ENCODE results near the gene PRMT5. TPM values are rescaled to one million over a fixed set of nuclear protein-coding genes. Genes with fewer than 3 reads are reported as not detected.

Gene PRMT5
- total RNA-seq: 49.7 and 55.9 TPM in 2 replicates

GRCh38 chr14:22929104-22929960 is at the start of gene PRMT5:
PRMT5 (minus strand) TSS chr14:22929376; CDS start chr14:22929361, 15 bp downstream.

GRCh38 chr14:22918804-22919600 is 10.2 kb downstream of the PRMT5 start, which contains the start of gene RBM23:
RBM23 (minus strand) TSS chr14:22919149.

GRCh38 chr14:22883173-22883976 is 45.8 kb downstream of the PRMT5 start, which contains the start of gene REM2:
REM2 (plus strand) TSS chr14:22883222; CDS start chr14:22883288, 66 bp downstream.

GRCh38 chr14:22871224-22872032 is 57.7 kb downstream of the PRMT5 start, which contains the start of gene LRP10:
LRP10 (plus strand) TSS chr14:22871740; CDS start chr14:22872304, 564 bp downstream.

Other genes starting within 250 kb of the PRMT5 start
- 77.9 and 96.3 TPM in 2 replicates for gene OXA1L, start 162.7 kb downstream of the PRMT5 start, total RNA-seq
- 2.9 and 5.5 TPM in 2 replicates for gene SLC7A7, start 113.9 kb downstream of the PRMT5 start, total RNA-seq
- 49.5 and 133 TPM in 2 replicates for gene MRPL52, start 99.5 kb downstream of the PRMT5 start, total RNA-seq
- 410 and 461 TPM in 2 replicates for gene MMP14, start 92.8 kb downstream of the PRMT5 start, total RNA-seq
- gene LRP10, start 57.6 kb downstream of the PRMT5 start, total RNA-seq: 121 and 128 TPM in 2 replicates
- gene REM2, start 46.2 kb downstream of the PRMT5 start, total RNA-seq: 0.06 TPM in 1 of 2 replicates, not detected in the other
- gene RBM23, start 10.2 kb downstream of the PRMT5 start, total RNA-seq: 91.8 and 153 TPM in 2 replicates
- gene HAUS4, start 27.7 kb upstream of the PRMT5 start, total RNA-seq: 13.1 and 22.7 TPM in 2 replicates
- gene AJUBA, start 53.2 kb upstream of the PRMT5 start, total RNA-seq: 9.9 and 12.6 TPM in 2 replicates
- gene C14orf93, start 80.8 kb upstream of the PRMT5 start, total RNA-seq: 6.4 and 9.8 TPM in 2 replicates
- gene PSMB5, start 105.5 kb upstream of the PRMT5 start, total RNA-seq: 163 and 182 TPM in 2 replicates
- gene PSMB11, start 112.8 kb upstream of the PRMT5 start, total RNA-seq: not detected in 2 replicates
- 3.2 TPM in 2 replicates for gene CDH24, start 128.1 kb upstream of the PRMT5 start, total RNA-seq
- gene ACIN1, start 165.8 kb upstream of the PRMT5 start, total RNA-seq: 55.4 and 67.2 TPM in 2 replicates
- 41.1 and 52.5 TPM in 2 replicates for gene C14orf119, start 166.1 kb upstream of the PRMT5 start, total RNA-seq
- gene CIROP, start 175.6 kb upstream of the PRMT5 start, total RNA-seq: 0.69 and 0.83 TPM in 2 replicates
- gene CEBPE, start 189.9 kb upstream of the PRMT5 start, total RNA-seq: not detected in 2 replicates

Data from cardiac ventricle fibroblast (primary cell).